K562 (cell line): Measurements from ENCODE around the gene CD244. TPM values are rescaled to one million over a fixed set of nuclear protein-coding genes. Genes with fewer than 3 reads are reported as not detected.
A peak's percentile ranks its signal among the peaks of the same experiment; 100 is the strongest.

Source experiments
- ATAC-seq: fragments of 200-7000 bp; cut with Tn5 transposase; 3 replicates; pipeline ENCODE4 v1.9.1; 2020; ENCODE audit warnings: moderate library complexity
- BruUV-seq: library from RNA; stranded (reverse); fragments of 400-500 nt; replicated peaks from 2 replicates; lab custom pipeline; 2021; lab: Mats Ljungman, UMichigan
- CTCF ChIA-PET: fragments of 300-600 bp; formaldehyde crosslinking; extraction: SDS; loops from one replicate; lab custom pipeline; 2021; ENCODE audit warnings: low intra/inter-chr PET ratio; lab: Yijun Ruan, JAX
- POLR2A ChIA-PET: fragments of 300-600, 350-650 bp; sonication (Branson Sonifier 250); formaldehyde crosslinking; extraction: SDS; loops from one replicate; lab custom pipeline; 2021; ENCODE audit warnings: antibody characterized with exemption, inconsistent platforms; lab: Yijun Ruan, JAX
- DNase-seq, 4 experiments: peaks; one replicate each; pipeline versions ENCODE4 v3.0.0 to v3.0.0-alpha.2; 2011 to 2018; ENCODE audit warnings: low spot score in 3 of 4, mixed read lengths in 3 of 4; ENCODE audit errors: extremely low read depth in 1 of 4
- FAIRE-seq: peaks from 2 replicates; lab custom pipeline; 2011; peaks lifted over from hg19 to GRCh38; lab: Jason Lieb, UNC
- H2AFZ ChIP-seq: 2 replicates; pipeline ENCODE4 v1.6.0; 2011; ENCODE audit warnings: low read depth, low read length, control low read depth, inconsistent platforms
- H3K27ac ChIP-seq: fragments of 200-600 bp; 3 replicates; pipeline ENCODE4 v1.8.0; 2011; ENCODE audit warnings: low read depth, mild to moderate bottlenecking, control low read depth, inconsistent platforms, low read length, moderate library complexity, mixed read lengths; ENCODE audit errors: extremely low read depth
- H3K27me3 ChIP-seq, 2 experiments: fragments of 300-600 bp in 1 of 2; 2 replicates in 1 of 2; 3 replicates in 1 of 2; pipeline versions ENCODE4 v1.6.0 to v1.8.0; 2011; ENCODE audit warnings: inconsistent platforms in 2 of 2, low read length in 2 of 2, mild to moderate bottlenecking in 1 of 2, mixed read lengths in 1 of 2, moderate library complexity in 1 of 2; ENCODE audit not compliant: control insufficient read depth in 2 of 2, insufficient read depth in 2 of 2
- H3K36me3 ChIP-seq: fragments of 300-600 bp; 3 replicates; pipeline ENCODE4 v1.8.0; 2011; ENCODE audit warnings: mild to moderate bottlenecking, low read length, inconsistent platforms; ENCODE audit not compliant: control insufficient read depth, insufficient read depth
- H3K4me1 ChIP-seq, 2 experiments: fragments of 200-600 bp in 1 of 2; replicated peaks in 1 of 2; 2 replicates in 1 of 2; 3 replicates in 1 of 2; pipeline versions ENCODE4 v1.5.1 to v1.8.0; 2011; ENCODE audit warnings: inconsistent platforms in 2 of 2, low read length in 2 of 2, mild to moderate bottlenecking in 1 of 2, mixed read lengths in 1 of 2, moderate library complexity in 1 of 2; ENCODE audit not compliant: control insufficient read depth in 2 of 2, insufficient read depth in 2 of 2
- H3K4me2 ChIP-seq: 2 replicates; pipeline ENCODE4 v1.6.1; 2011; ENCODE audit warnings: low read length, control low read depth, inconsistent platforms, mixed read lengths; ENCODE audit not compliant: insufficient read depth
- H3K4me3 ChIP-seq: fragments of 200-600 bp; sonication (generic), shearing (Covaris generic); 2 replicates; pipeline ENCODE4 v1.5.1; 2016; ENCODE audit warnings: control low read depth, inconsistent platforms
- H3K79me2 ChIP-seq: fragments of 200-600 bp; 3 replicates; pipeline ENCODE4 v1.8.0; 2011; ENCODE audit warnings: low read length, inconsistent platforms; ENCODE audit not compliant: control insufficient read depth, insufficient read depth
- H3K9ac ChIP-seq, 2 experiments: 2 replicates each; pipeline versions ENCODE4 v1.6.0 to v1.6.1; 2011; ENCODE audit warnings: low read depth in 2 of 2, low read length in 2 of 2, control low read depth in 1 of 2, inconsistent platforms in 1 of 2, mild to moderate bottlenecking in 1 of 2, mixed read lengths in 1 of 2; ENCODE audit not compliant: insufficient read depth in 1 of 2
- H3K9me1 ChIP-seq: one replicate; pipeline ENCODE4 v1.6.0; 2011; ENCODE audit warnings: inconsistent platforms, mild to moderate bottlenecking, low read length, moderate library complexity; ENCODE audit not compliant: control insufficient read depth, insufficient read depth
- H3K9me3 ChIP-seq: replicated peaks from 2 replicates; pipeline ENCODE4 v1.5.1; 2011; ENCODE audit warnings: low read depth, low read length, inconsistent platforms; ENCODE audit not compliant: control insufficient read depth, insufficient read depth
- H4K20me1 ChIP-seq: replicated peaks from 2 replicates; pipeline ENCODE4 v1.6.1; 2011; ENCODE audit warnings: low read length, inconsistent platforms, mixed read lengths; ENCODE audit not compliant: control insufficient read depth, insufficient read depth
- BCLAF1 ChIP-seq, 2 experiments: fragments of 450-650 bp in 1 of 2; IDR thresholded peaks; 2 replicates each; pipeline ENCODE4 v1.6.1; 2011 to 2017; ENCODE audit warnings: low read depth in 2 of 2, antibody characterized with exemption in 1 of 2, borderline replicate concordance in 1 of 2, low read length in 1 of 2, mild to moderate bottlenecking in 1 of 2, mixed read lengths in 1 of 2; ENCODE audit not compliant: control insufficient read depth in 1 of 2
- CBX5 ChIP-seq: IDR thresholded peaks from 2 replicates; pipeline ENCODE4 v1.6.1; 2014; ENCODE audit warnings: low read depth, borderline replicate concordance
- FOXJ3 ChIP-seq: sonication (generic); formaldehyde crosslinking; IDR thresholded peaks from 2 replicates; pipeline ENCODE4 v1.4.0; 2020; ENCODE audit warnings: mild to moderate bottlenecking, missing genetic modification reagents
- GATAD2A ChIP-seq: fragments of 450-650 bp; IDR thresholded peaks from 2 replicates; pipeline ENCODE4 v1.6.1; 2017
- GTF2B ChIP-seq: IDR thresholded peaks from 2 replicates; pipeline ENCODE4 v1.6.1; 2011; ENCODE audit not compliant: insufficient read length; ENCODE audit errors: extremely low read depth
- HDGF ChIP-seq: fragments of 450-650 bp; IDR thresholded peaks from 2 replicates; pipeline ENCODE4 v1.6.1; 2016
- MAFG ChIP-seq: fragments of 450-650 bp; conservative IDR thresholded peaks from 2 replicates; pipeline ENCODE4 v1.6.1; 2016; ENCODE audit warnings: missing genetic modification characterization, missing compliant biosample characterization
- NFE2 ChIP-seq: IDR thresholded peaks from 2 replicates; pipeline ENCODE4 v1.6.1; 2014; ENCODE audit warnings: antibody characterized with exemption, low read depth
- SMAD3 ChIP-seq: fragments of 450-650 bp; formaldehyde crosslinking; conservative IDR thresholded peaks from 2 replicates; pipeline ENCODE4 v1.4.0; 2020; ENCODE audit warnings: mild to moderate bottlenecking
- ZNF140 ChIP-seq: fragments of 250-450 bp; sonication (Bioruptor Pico); IDR thresholded peaks from 2 replicates; pipeline ENCODE4 v1.8.0; 2021; ENCODE audit warnings: moderate library complexity, mild to moderate bottlenecking, inconsistent platforms
- ZNF431 ChIP-seq: sonication (generic); formaldehyde crosslinking; IDR thresholded peaks from 2 replicates; pipeline ENCODE4 v1.8.0; 2022; ENCODE audit warnings: mild to moderate bottlenecking, missing genetic modification reagents
- ZNF57 ChIP-seq: fragments of 450-650 bp; formaldehyde crosslinking; IDR thresholded peaks from 2 replicates; pipeline ENCODE4 v1.4.0; 2020; ENCODE audit warnings: mild to moderate bottlenecking, moderate library complexity
- ZNF780A ChIP-seq: fragments of 250-450 bp; sonication (Bioruptor Pico); IDR thresholded peaks from 2 replicates; pipeline ENCODE4 v1.5.0; 2021; ENCODE audit warnings: mild to moderate bottlenecking
- WGBS: fragments of 100-300 bp; shearing (Covaris generic); methylation state at CpG from one replicate; pipeline ENCODE4 v1.1.6; 2016; ENCODE audit warnings: low coverage, mixed read lengths; ENCODE audit not compliant: insufficient coverage; ENCODE audit errors: missing lambda C conversion rate; 5-methylcytosine and 5-hydroxymethylcytosine counted together
- in situ Hi-C: fragments of 300-500 bp; cut with MboI; formaldehyde crosslinking; loops from 4 replicates; pipeline ENCODE4 v1.15.0; 2018; ENCODE audit warnings: inconsistent platforms, mixed read lengths
- intact Hi-C: fragments of 100-400 bp; cut with micrococcal nuclease; formaldehyde crosslinking; loops from 2 replicates; pipeline ENCODE4 v1.14.2; 2022
- polyA plus RNA-seq, 8 experiments: library from polyadenylated mRNA; depleted of rRNA in 4 of 8; stranded (reverse) in 5 of 8; unstranded in 3 of 8; fragments of >200 nt; fragmentation: Nextera tagmentation in 2 of 8; fragmentation: Illumina TruSeq in 1 of 8; extraction: Ambion mirVana in 2 of 8; extraction: Trizol in 1 of 8; gene quantifications; 2 replicates each; pipeline versions ENCODE4 v1.2.1 to v1.2.3, GENCODE V29; 2011 to 2014; ENCODE audit warnings: inconsistent platforms in 1 of 8, missing spikeins in 1 of 8
- total RNA-seq, 7 experiments: library from RNA; depleted of rRNA in 6 of 7; stranded (reverse); fragments of >200 nt in 6 of 7; fragmentation: Illumina TruSeq in 2 of 7; extraction: Trizol in 2 of 7; gene quantifications; 2 replicates each; pipeline versions ENCODE4 v1.2.1 to v1.2.3, GENCODE V29; 2011 to 2021; ENCODE audit warnings: low replicate concordance in 1 of 7

Gene CD244
- total and polyA plus RNA-seq, 9 of the 15 experiments (the other 6 are each of a cell fraction or from before 2014, with no cell fraction given): not detected

GRCh38 chr1:160865337-160865736, 2.6 kb upstream of the CD244 start:
- ChIA-PET POLR2A (interaction anchor here (0.6 to 1.5 kb wide), 3 partner anchors 9 to 39 kb away, joined by 3 to 4 read pairs (median 4); no protein-coding TSS in a partner anchor), CTCF (no interaction called here)
- no peak for DNase-seq
- TF ChIP-seq HDGF: no peak
- peak; percentile 31; the same call in 1 of the 2 replicates for TF ChIP-seq NFE2
- TF ChIP-seq CBX5: no peak
- TF ChIP-seq GTF2B: no peak
- TF ChIP-seq ZNF431 (CRISPR knock-in tag): no peak
- TF ChIP-seq GATAD2A: no peak
- no peak for TF ChIP-seq SMAD3 (CRISPR knock-in tag)
- no peak for TF ChIP-seq BCLAF1 (IDR thresholded peaks at IDR 0.05; ENCODE audit: borderline replicate concordance in 1 of 2, control insufficient read depth in 1 of 2, low read depth in 2 of 2, low read length in 1 of 2)
- no peak for TF ChIP-seq FOXJ3
- TF ChIP-seq ZNF780A (CRISPR knock-in tag): no peak
- no peak for TF ChIP-seq ZNF140
- no peak for TF ChIP-seq ZNF57
- TF ChIP-seq MAFG: 0 out of 2 replicates have a peak, but pooled peaks have one; percentile 5
- no peak overlapping the region for H3K4me2 ChIP-seq
- FAIRE-seq: no peak
- intact Hi-C loops: no loop called here
- BruUV-seq: no TSS peak
- in situ Hi-C loops: no loop called here
- no peak for ATAC-seq
- no peaks in the 10 kb centered on the region for H3K4me1 ChIP-seq
- no peaks in the 10 kb centered on the region for H3K9me3 ChIP-seq
- H2AFZ ChIP-seq: no peak overlapping the region
- no peaks in the 10 kb centered on the region for H3K79me2 ChIP-seq
- no peak overlapping the region for H3K9ac ChIP-seq
- peaks cover 4 to 27% of the 10 kb centered on the region in 2 experiments; a peak in 4 of 5 replicates for H3K27me3 ChIP-seq
- no peak overlapping the region for H3K4me3 ChIP-seq
- no peaks in the 10 kb centered on the region for H3K36me3 ChIP-seq
- H4K20me1 ChIP-seq: 0 out of 2 replicates have a peak, but pooled peaks cover 2% of the 10 kb centered on the region
- no peak overlapping the region for H3K27ac ChIP-seq
- H3K9me1 ChIP-seq: no peaks in the 10 kb centered on the region
- WGBS: 0% methylated on average over 5 of the region's 5 CpGs
